ENCODE results near the gene LMNA. TPM values are rescaled to one million over a fixed set of nuclear protein-coding genes. Genes with fewer than 3 reads are reported as not detected.
"Not testable (repeated sequence)": the region's sequence is repeated elsewhere in the genome, so short reads cannot be mapped to it uniquely, and the experiment has no call there.

The LMNA gene
- total and polyA plus RNA-seq, 4 donors = 163 to 547 (median 193) TPM

GRCh38 chr1:156067262-156067661 is 47.2 kb upstream of the LMNA start:
- H3K9ac ChIP-seq (ENCODE audit: insufficient read depth in 1 of 2, low read length in 2 of 2) = no peak overlapping the region
- ATAC-seq (ENCODE audit: insufficient read depth, low FRiP score) (no peak), DNase-seq (no peak)
- H3K4me1 ChIP-seq (ENCODE audit: control insufficient read depth in 5 of 5, insufficient read depth in 5 of 5, low read length in 5 of 5) = peaks cover 0 to 9% (median 0%) of the 10 kb centered on the region in 5 donors
- 86 to 89% methylated on average over 2 of the region's 2 CpGs for WGBS, 2 donors
- H3K4me3 ChIP-seq = no peak overlapping the region
- no peak for TF ChIP-seq CTCF (IDR thresholded peaks at IDR 0.05; ENCODE audit: control extremely low read depth, extremely low read depth)
- no peaks in the 10 kb centered on the region for H3K27me3 ChIP-seq (ENCODE audit: control insufficient read depth in 3 of 3, insufficient read depth in 3 of 3, low read length in 2 of 3)
- no peaks in the 10 kb centered on the region for H3K9me3 ChIP-seq (ENCODE audit: control insufficient read depth in 4 of 4, insufficient read depth in 3 of 4, low read length in 3 of 4)
- H3K27ac ChIP-seq (ENCODE audit: low read depth in 1 of 2, low read length in 1 of 2) = no peak overlapping the region
- H3K36me3 ChIP-seq (ENCODE audit: control insufficient read depth in 4 of 4, insufficient read depth in 4 of 4, low read length in 4 of 4) = no peaks in the 10 kb centered on the region

GRCh38 chr1:156069490-156070455 is 44.7 kb upstream of the LMNA start:
- Histone ChIP-seq H3K27ac (ENCODE audit: low read depth in 1 of 2, low read length in 1 of 2) (no peak overlapping the region), H3K27me3 (ENCODE audit: control insufficient read depth in 3 of 3, insufficient read depth in 3 of 3, low read length in 2 of 3) (no peaks in the 10 kb centered on the region), H3K9me3 (ENCODE audit: control insufficient read depth in 4 of 4, insufficient read depth in 3 of 4, low read length in 3 of 4) (no peaks in the 10 kb centered on the region), H3K9ac (ENCODE audit: insufficient read depth in 1 of 2, low read length in 2 of 2) (no peak overlapping the region), H3K36me3 (ENCODE audit: control insufficient read depth in 4 of 4, insufficient read depth in 4 of 4, low read length in 4 of 4) (peaks cover 0 to 2% (median 0%) of the 10 kb centered on the region in 4 donors), H3K4me3 (no peak overlapping the region), H3K4me1 (ENCODE audit: control insufficient read depth in 5 of 5, insufficient read depth in 5 of 5, low read length in 5 of 5) (peaks cover 0 to 17% (median 5%) of the 10 kb centered on the region in 5 donors)
- no peak for DNase-seq
- 64 to 82% methylated on average over 2 to 3 of the region's 3 CpGs for WGBS, 2 donors
- TF ChIP-seq CTCF (IDR thresholded peaks at IDR 0.05; ENCODE audit: control extremely low read depth, extremely low read depth) = no peak
- no peak for ATAC-seq (ENCODE audit: insufficient read depth, low FRiP score)

DNA sequence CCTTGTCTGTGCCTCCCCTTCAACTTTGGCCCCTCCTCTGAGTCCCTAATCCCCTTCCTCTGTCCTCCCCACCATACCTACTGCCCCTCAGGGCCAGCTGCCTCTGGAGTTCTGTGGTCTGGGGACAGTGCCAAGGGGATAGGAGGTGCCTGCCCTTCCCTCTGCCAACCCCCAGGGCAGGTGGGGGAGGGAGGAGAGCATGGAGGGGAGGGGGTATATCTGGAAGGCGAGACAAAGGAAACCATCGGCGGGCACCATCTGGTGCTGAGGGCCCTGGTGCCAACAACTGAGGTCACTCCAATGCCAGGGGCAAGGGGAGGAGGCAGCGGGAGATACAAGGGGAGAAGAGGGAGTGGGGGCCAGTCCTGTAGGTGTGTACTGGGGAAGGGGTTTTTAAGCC is 44.0 kb upstream of the LMNA start:
- DNase-seq (no peak), ATAC-seq (ENCODE audit: insufficient read depth, low FRiP score) (no peak)
- H3K36me3 ChIP-seq (ENCODE audit: control insufficient read depth in 4 of 4, insufficient read depth in 4 of 4, low read length in 4 of 4) = peaks cover 0 to 4% (median under 1%) of the 10 kb centered on the region in 4 donors
- H3K9ac ChIP-seq (ENCODE audit: insufficient read depth in 1 of 2, low read length in 2 of 2) = no peak overlapping the region
- TF ChIP-seq CTCF (IDR thresholded peaks at IDR 0.05; ENCODE audit: control extremely low read depth, extremely low read depth) = no peak
- H3K27ac ChIP-seq (ENCODE audit: low read depth in 1 of 2, low read length in 1 of 2) = no peak overlapping the region
- no peaks in the 10 kb centered on the region for H3K9me3 ChIP-seq (ENCODE audit: control insufficient read depth in 4 of 4, insufficient read depth in 3 of 4, low read length in 3 of 4)
- WGBS, 2 donors = 53 to 55% methylated on average over 4 of the region's 4 CpGs
- H3K4me3 ChIP-seq = no peak overlapping the region
- H3K4me1 ChIP-seq (ENCODE audit: control insufficient read depth in 5 of 5, insufficient read depth in 5 of 5, low read length in 5 of 5) = peaks cover 0 to 25% (median 5%) of the 10 kb centered on the region in 5 donors
- no peaks in the 10 kb centered on the region for H3K27me3 ChIP-seq (ENCODE audit: control insufficient read depth in 3 of 3, insufficient read depth in 3 of 3, low read length in 2 of 3)

DNA sequence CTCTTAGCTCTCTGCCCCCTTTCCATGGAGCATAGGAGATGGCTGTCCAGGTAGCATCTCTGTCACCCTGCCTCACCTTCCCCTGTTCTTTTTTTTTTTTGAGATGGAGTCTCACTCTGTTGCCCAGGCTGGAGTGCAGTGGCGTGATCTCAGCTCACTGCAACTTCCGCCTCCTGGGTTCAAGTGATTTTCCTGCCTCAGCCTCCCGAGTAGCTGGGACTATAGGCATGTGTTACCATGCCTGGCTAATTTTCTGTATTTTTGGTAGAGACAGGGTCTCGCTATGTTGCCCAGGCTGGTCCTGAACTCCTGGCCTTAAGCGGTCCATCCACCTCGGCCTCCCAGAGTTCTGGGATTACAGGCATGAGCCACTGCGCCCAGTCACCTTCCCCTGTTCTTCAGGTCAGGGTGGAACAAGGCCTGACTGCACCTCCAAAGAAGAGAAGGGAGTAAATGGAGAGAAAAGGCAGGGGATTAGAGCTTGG is 43.1 kb upstream of the LMNA start:
- not testable (repeated sequence) for H3K4me3 ChIP-seq; ATAC-seq (ENCODE audit: insufficient read depth, low FRiP score); H3K9ac ChIP-seq (ENCODE audit: insufficient read depth in 1 of 2, low read length in 2 of 2); H3K27me3 ChIP-seq (ENCODE audit: control insufficient read depth in 3 of 3, insufficient read depth in 3 of 3, low read length in 2 of 3); H3K27ac ChIP-seq (ENCODE audit: low read depth in 1 of 2, low read length in 1 of 2); H3K9me3 ChIP-seq (ENCODE audit: control insufficient read depth in 4 of 4, insufficient read depth in 3 of 4, low read length in 3 of 4); DNase-seq
- Histone ChIP-seq H3K36me3 (ENCODE audit: control insufficient read depth in 4 of 4, insufficient read depth in 4 of 4, low read length in 4 of 4) (peaks cover 0 to 10% (median 4%) of the 10 kb centered on the region in 4 donors), H3K4me1 (ENCODE audit: control insufficient read depth in 5 of 5, insufficient read depth in 5 of 5, low read length in 5 of 5) (peaks cover 0 to 33% (median 7%) of the 10 kb centered on the region in 5 donors)
- WGBS, 2 donors = 90 to 92% methylated on average over 7 of the region's 7 CpGs
